Measurements from ENCODE around the gene VWA3B.

The VWA3B gene

DNA sequence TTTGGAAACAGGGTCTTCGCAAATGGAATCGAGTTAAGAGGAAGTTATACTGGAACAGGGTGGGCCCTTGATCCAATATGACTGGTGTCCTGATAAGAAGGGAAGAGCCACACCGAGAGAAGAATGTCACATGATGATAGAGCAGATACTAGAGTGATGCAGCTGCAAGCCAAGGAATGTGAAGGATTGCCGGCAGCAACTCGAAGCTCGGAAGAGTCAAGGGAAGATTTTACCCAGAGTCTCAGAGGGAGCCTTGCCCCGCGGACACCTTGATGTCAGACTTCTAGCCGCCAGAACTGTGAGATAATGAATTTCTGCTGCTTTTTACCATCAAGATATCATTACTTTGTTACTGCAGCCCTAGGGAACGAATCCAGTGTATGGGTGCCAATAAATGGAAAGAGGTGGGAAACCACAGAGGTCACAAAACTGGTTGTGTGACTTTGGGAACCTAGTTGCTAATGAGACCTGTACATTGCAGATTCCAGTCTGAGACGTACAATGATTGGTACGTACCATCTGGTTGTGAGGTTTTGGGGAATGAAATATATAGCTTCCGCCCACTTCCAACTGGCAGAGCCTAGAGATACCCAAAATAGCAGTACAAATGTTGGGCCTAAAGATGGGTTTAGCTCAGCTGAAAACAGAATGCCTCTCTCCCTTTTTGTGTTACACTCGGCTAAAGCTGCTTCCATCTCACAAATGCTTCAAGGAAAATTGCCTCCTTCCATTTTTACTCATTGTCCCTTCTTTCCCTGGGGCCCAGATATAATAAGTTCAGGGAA is 28.6 kb upstream of the VWA3B start:
- no peak for ATAC-seq
- no peak for TF ChIP-seq ZNF70 (CRISPR knock-in tag; IDR thresholded peaks at IDR 0.05)
- no peak for TF ChIP-seq ESRRG (CRISPR knock-in tag; IDR thresholded peaks at IDR 0.05)
- TF ChIP-seq, protein P1, sequence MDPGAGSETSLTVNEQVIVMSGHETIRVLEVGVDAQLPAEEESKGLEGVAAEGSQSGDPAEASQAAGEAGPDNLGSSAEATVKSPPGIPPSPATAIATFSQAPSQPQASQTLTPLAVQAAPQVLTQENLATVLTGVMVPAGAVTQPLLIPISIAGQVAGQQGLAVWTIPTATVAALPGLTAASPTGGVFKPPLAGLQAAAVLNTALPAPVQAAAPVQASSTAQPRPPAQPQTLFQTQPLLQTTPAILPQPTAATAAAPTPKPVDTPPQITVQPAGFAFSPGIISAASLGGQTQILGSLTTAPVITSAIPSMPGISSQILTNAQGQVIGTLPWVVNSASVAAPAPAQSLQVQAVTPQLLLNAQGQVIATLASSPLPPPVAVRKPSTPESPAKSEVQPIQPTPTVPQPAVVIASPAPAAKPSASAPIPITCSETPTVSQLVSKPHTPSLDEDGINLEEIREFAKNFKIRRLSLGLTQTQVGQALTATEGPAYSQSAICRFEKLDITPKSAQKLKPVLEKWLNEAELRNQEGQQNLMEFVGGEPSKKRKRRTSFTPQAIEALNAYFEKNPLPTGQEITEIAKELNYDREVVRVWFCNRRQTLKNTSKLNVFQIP (CRISPR knock-in tag; IDR thresholded peaks at IDR 0.05; ENCODE audit: borderline replicate concordance, low read depth) = no peak
- TF ChIP-seq, protein P2, sequence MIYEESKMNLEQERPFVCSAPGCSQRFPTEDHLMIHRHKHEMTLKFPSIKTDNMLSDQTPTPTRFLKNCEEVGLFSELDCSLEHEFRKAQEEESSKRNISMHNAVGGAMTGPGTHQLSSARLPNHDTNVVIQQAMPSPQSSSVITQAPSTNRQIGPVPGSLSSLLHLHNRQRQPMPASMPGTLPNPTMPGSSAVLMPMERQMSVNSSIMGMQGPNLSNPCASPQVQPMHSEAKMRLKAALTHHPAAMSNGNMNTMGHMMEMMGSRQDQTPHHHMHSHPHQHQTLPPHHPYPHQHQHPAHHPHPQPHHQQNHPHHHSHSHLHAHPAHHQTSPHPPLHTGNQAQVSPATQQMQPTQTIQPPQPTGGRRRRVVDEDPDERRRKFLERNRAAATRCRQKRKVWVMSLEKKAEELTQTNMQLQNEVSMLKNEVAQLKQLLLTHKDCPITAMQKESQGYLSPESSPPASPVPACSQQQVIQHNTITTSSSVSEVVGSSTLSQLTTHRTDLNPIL (CRISPR knock-in tag; IDR thresholded peaks at IDR 0.05; ENCODE audit: low read depth) = no peak
- no peak for TF ChIP-seq ZNF8 (CRISPR knock-in tag; IDR thresholded peaks at IDR 0.05)
- no peak for TF ChIP-seq OSR1 (CRISPR knock-in tag; IDR thresholded peaks at IDR 0.05)
- TF ChIP-seq TOX (CRISPR knock-in tag; IDR thresholded peaks at IDR 0.05; ENCODE audit: borderline replicate concordance) = no peak
- TF ChIP-seq, protein P3, sequence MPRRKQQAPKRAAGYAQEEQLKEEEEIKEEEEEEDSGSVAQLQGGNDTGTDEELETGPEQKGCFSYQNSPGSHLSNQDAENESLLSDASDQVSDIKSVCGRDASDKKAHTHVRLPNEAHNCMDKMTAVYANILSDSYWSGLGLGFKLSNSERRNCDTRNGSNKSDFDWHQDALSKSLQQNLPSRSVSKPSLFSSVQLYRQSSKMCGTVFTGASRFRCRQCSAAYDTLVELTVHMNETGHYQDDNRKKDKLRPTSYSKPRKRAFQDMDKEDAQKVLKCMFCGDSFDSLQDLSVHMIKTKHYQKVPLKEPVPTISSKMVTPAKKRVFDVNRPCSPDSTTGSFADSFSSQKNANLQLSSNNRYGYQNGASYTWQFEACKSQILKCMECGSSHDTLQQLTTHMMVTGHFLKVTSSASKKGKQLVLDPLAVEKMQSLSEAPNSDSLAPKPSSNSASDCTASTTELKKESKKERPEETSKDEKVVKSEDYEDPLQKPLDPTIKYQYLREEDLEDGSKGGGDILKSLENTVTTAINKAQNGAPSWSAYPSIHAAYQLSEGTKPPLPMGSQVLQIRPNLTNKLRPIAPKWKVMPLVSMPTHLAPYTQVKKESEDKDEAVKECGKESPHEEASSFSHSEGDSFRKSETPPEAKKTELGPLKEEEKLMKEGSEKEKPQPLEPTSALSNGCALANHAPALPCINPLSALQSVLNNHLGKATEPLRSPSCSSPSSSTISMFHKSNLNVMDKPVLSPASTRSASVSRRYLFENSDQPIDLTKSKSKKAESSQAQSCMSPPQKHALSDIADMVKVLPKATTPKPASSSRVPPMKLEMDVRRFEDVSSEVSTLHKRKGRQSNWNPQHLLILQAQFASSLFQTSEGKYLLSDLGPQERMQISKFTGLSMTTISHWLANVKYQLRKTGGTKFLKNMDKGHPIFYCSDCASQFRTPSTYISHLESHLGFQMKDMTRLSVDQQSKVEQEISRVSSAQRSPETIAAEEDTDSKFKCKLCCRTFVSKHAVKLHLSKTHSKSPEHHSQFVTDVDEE (CRISPR knock-in tag; IDR thresholded peaks at IDR 0.05) = no peak
- no peak for TF ChIP-seq ISL1 (CRISPR knock-in tag; IDR thresholded peaks at IDR 0.05)
- TF ChIP-seq ZFP3 (CRISPR knock-in tag; IDR thresholded peaks at IDR 0.05) = no peak
- TF ChIP-seq TCF4 (CRISPR knock-in tag; IDR thresholded peaks at IDR 0.05; ENCODE audit: borderline replicate concordance) = no peak
- no peak for TF ChIP-seq ZFP30 (CRISPR knock-in tag; IDR thresholded peaks at IDR 0.05)
- TF ChIP-seq, protein P4, sequence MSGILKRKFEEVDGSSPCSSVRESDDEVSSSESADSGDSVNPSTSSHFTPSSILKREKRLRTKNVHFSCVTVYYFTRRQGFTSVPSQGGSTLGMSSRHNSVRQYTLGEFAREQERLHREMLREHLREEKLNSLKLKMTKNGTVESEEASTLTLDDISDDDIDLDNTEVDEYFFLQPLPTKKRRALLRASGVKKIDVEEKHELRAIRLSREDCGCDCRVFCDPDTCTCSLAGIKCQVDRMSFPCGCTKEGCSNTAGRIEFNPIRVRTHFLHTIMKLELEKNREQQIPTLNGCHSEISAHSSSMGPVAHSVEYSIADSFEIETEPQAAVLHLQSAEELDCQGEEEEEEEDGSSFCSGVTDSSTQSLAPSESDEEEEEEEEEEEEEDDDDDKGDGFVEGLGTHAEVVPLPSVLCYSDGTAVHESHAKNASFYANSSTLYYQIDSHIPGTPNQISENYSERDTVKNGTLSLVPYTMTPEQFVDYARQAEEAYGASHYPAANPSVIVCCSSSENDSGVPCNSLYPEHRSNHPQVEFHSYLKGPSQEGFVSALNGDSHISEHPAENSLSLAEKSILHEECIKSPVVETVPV (CRISPR knock-in tag; IDR thresholded peaks at IDR 0.05) = no peak

DNA sequence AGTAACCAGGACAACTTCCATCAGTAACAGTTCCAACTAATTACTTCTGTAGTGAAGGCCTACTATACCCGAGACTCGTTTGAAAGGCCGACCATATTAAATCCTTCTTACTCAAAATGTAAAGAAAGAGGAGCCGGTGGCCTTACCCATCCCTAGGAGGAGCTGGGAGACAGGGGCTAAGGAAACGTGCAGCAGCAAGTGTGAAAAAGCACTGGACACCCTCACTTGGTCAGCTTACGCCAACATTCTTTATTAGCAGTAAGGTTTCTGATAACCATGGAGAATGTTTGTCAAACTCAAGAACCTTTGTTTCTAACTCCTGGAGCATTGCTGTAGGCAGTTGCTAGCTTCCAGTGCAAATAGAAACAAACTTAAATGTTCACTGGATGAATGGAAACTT is 26.7 kb upstream of the VWA3B start:
- no peak for ATAC-seq
- TF ChIP-seq, protein P3 (CRISPR knock-in tag; IDR thresholded peaks at IDR 0.05) = no peak
- TF ChIP-seq ZFP3 (CRISPR knock-in tag; IDR thresholded peaks at IDR 0.05) (no peak), TOX (CRISPR knock-in tag; IDR thresholded peaks at IDR 0.05; ENCODE audit: borderline replicate concordance) (no peak), BACH2 (CRISPR knock-in tag; IDR thresholded peaks at IDR 0.05; ENCODE audit: borderline replicate concordance) (no peak), TCF4 (CRISPR knock-in tag; IDR thresholded peaks at IDR 0.05; ENCODE audit: borderline replicate concordance) (no peak), PPARA (CRISPR knock-in tag; IDR thresholded peaks at IDR 0.05; ENCODE audit: borderline replicate concordance) (no peak), ARNTL (CRISPR knock-in tag; IDR thresholded peaks at IDR 0.05; ENCODE audit: borderline replicate concordance, low read depth) (no peak), ESRRG (CRISPR knock-in tag; IDR thresholded peaks at IDR 0.05) (no peak), OSR1 (CRISPR knock-in tag; IDR thresholded peaks at IDR 0.05) (no peak), ZNF8 (CRISPR knock-in tag; IDR thresholded peaks at IDR 0.05) (no peak), ZNF565 (CRISPR knock-in tag; conservative IDR thresholded peaks at IDR 0.05; ENCODE audit: low read depth) (no peak), ZC3H10 (CRISPR knock-in tag; IDR thresholded peaks at IDR 0.05) (no peak), SNAI2 (CRISPR knock-in tag; IDR thresholded peaks at IDR 0.05) (no peak), ZNF70 (CRISPR knock-in tag; IDR thresholded peaks at IDR 0.05) (no peak)
- TF ChIP-seq, protein P4 (CRISPR knock-in tag; IDR thresholded peaks at IDR 0.05) = no peak
- TF ChIP-seq, protein P5, sequence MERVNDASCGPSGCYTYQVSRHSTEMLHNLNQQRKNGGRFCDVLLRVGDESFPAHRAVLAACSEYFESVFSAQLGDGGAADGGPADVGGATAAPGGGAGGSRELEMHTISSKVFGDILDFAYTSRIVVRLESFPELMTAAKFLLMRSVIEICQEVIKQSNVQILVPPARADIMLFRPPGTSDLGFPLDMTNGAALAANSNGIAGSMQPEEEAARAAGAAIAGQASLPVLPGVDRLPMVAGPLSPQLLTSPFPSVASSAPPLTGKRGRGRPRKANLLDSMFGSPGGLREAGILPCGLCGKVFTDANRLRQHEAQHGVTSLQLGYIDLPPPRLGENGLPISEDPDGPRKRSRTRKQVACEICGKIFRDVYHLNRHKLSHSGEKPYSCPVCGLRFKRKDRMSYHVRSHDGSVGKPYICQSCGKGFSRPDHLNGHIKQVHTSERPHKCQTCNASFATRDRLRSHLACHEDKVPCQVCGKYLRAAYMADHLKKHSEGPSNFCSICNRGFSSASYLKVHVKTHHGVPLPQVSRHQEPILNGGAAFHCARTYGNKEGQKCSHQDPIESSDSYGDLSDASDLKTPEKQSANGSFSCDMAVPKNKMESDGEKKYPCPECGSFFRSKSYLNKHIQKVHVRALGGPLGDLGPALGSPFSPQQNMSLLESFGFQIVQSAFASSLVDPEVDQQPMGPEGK (CRISPR knock-in tag; IDR thresholded peaks at IDR 0.05; ENCODE audit: borderline replicate concordance) = no peak
- TF ChIP-seq, protein P2 (CRISPR knock-in tag; IDR thresholded peaks at IDR 0.05; ENCODE audit: low read depth) = no peak
- TF ChIP-seq, protein P1 (CRISPR knock-in tag; IDR thresholded peaks at IDR 0.05; ENCODE audit: borderline replicate concordance, low read depth) = no peak

Measured in SK-N-SH treated with all-trans-retinoic acid at 6 μM for 48 hours (cell line).